Adipocyte (in vitro differentiated cells): ENCODE data around the gene CDRT4.
A peak's percentile ranks its signal among the peaks of the same experiment; 100 is the strongest.

Source experiments
- DNase-seq: peaks from one replicate; pipeline ENCODE4 v3.0.0-alpha.2; 2015; ENCODE audit warnings: low read depth
- H3K27me3 ChIP-seq: replicated peaks from 2 replicates; pipeline ENCODE4 v1.7.0; 2013; ENCODE audit warnings: mild to moderate bottlenecking, low read length, moderate library complexity; ENCODE audit not compliant: control insufficient read depth, insufficient read depth
- H3K36me3 ChIP-seq: 2 replicates; pipeline ENCODE4 v1.7.0; 2013; ENCODE audit warnings: low read length, mild to moderate bottlenecking, moderate library complexity; ENCODE audit not compliant: control insufficient read depth, insufficient read depth, severe bottlenecking
- H3K4me1 ChIP-seq: 2 replicates; pipeline ENCODE4 v1.7.0; 2013; ENCODE audit warnings: mild to moderate bottlenecking, low read length, moderate library complexity; ENCODE audit not compliant: control insufficient read depth, insufficient read depth
- H3K4me3 ChIP-seq: 2 replicates; pipeline ENCODE4 v1.7.0; 2013; ENCODE audit warnings: mild to moderate bottlenecking, low read length, moderate library complexity
- H3K9ac ChIP-seq: 2 replicates; pipeline ENCODE4 v1.7.0; 2013; ENCODE audit warnings: mild to moderate bottlenecking, low read length, moderate library complexity
- H3K9me3 ChIP-seq: 2 replicates; pipeline ENCODE4 v1.7.0; 2013; ENCODE audit warnings: mild to moderate bottlenecking, low read length, moderate library complexity; ENCODE audit not compliant: control insufficient read depth

CDRT4 gene

DNA sequence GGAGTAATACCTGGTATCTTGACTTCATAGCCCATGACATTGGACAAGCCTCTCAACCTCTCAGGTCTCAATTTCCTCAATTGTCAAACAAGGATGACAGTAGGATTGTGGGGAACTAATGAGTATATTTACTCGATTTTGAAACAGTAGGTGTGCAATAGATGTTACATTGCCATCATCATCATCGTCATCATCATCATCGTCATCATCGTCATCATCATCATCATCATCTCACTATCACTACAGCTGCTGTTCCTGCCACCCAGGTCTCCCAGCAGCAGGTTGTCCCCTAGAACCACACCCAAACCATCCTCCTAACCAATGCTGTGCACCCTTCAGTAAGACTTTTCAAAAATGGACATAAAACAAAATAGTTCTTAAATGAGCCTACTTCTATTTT lies 24.8 kb upstream of the CDRT4 start:
- no peak for DNase-seq
- H3K9me3 ChIP-seq, result no peaks in the 10 kb centered on the region
- no peaks in the 10 kb centered on the region for H3K36me3 ChIP-seq
- no peaks in the 10 kb centered on the region for H3K27me3 ChIP-seq
- peaks cover 14% of the 10 kb centered on the region for H3K4me1 ChIP-seq
- H3K4me3 ChIP-seq, result no peak overlapping the region
- H3K9ac ChIP-seq, result no peak overlapping the region

DNA sequence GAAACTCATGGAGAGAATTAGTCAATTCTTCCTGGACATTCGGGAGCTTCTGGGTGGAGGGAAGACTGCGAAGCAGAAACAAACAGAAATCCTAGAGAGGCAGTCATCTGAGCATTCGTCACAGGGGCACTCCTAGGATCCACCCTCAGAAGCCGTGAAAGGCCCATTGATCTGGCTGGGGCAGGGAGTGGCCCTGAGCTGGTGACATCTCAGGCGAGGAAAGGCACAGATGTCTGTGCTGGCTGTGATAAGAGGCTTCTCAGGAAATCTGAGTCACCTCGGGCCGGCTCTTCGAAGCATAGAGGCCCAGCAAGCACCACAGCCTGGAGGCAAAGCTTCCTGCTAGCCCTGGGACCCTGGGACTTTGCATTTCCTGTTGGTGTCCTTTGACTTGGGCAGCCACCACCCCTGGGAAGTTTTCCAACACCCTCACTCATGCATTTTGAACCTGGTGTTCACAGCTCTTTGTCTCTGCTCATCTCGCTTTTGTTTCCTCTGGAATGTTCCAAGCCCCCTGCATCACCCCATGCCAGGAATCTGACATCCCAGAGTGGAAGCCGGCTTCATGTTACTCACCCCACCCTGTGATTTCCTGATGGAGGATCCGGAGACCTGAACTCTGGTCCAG lies 23.3 kb upstream of the CDRT4 start:
- no peaks in the 10 kb centered on the region for H3K27me3 ChIP-seq
- peak overlapping the region; percentile 19 for H3K4me3 ChIP-seq
- H3K36me3 ChIP-seq, result no peaks in the 10 kb centered on the region
- H3K4me1 ChIP-seq, result peaks cover 14% of the 10 kb centered on the region
- H3K9ac ChIP-seq, result peak overlapping the region; percentile 47
- DNase-seq, result peak; percentile 68
- H3K9me3 ChIP-seq, result no peaks in the 10 kb centered on the region

- peaks cover 14% of the 10 kb centered on the region for H3K4me1 ChIP-seq
- no peak overlapping the region for H3K9ac ChIP-seq
- DNase-seq, result no peak
- H3K36me3 ChIP-seq, result no peaks in the 10 kb centered on the region
- no peaks in the 10 kb centered on the region for H3K9me3 ChIP-seq
- H3K4me3 ChIP-seq, result no peak overlapping the region
- H3K27me3 ChIP-seq, result no peaks in the 10 kb centered on the region
These were observed 21.1 kb upstream of the CDRT4 start for GRCh38 chr17:15488557-15488956.

- DNase-seq, result no peak
- Histone ChIP-seq H3K9me3 (no peaks in the 10 kb centered on the region), H3K9ac (no peak overlapping the region), H3K4me1 (peaks cover under 1% of the 10 kb centered on the region), H3K4me3 (no peak overlapping the region), H3K27me3 (no peaks in the 10 kb centered on the region), H3K36me3 (no peaks in the 10 kb centered on the region)
These were observed 17.6 kb upstream of the CDRT4 start for GRCh38 chr17:15485045-15485444.

DNA sequence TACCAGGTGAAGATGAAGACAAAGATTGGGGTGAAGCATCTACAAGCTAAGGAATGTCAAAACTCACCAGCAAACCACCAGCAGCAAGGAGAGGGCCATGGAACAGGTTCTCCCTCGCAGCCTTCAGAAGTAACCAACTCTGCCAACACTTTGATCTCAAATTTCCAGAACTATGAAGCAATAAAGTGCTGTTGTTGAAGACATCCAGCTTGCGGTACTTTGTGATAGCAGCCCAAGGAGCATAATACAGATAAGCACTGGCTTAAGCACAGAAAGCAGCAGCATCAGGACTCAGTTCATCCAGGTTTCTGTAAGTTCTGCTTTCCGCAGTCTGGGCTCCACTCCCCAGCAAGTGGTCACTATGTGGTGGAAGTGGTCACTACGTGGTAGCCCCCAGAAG lies 16.0 kb upstream of the CDRT4 start:
- H3K9ac ChIP-seq, result no peak overlapping the region
- no peaks in the 10 kb centered on the region for H3K36me3 ChIP-seq
- DNase-seq, result no peak

GRCh38 chr17:15482476-15482875 lies 15.1 kb upstream of the CDRT4 start:
- Histone ChIP-seq H3K4me1 (no peaks in the 10 kb centered on the region), H3K27me3 (no peaks in the 10 kb centered on the region), H3K4me3 (no peak overlapping the region), H3K9ac (no peak overlapping the region), H3K36me3 (no peaks in the 10 kb centered on the region), H3K9me3 (no peaks in the 10 kb centered on the region)
- DNase-seq, result no peak

More for the DNA sequence above, 16.0 kb upstream of the CDRT4 start:
- no peaks in the 10 kb centered on the region for H3K27me3 ChIP-seq
- H3K9me3 ChIP-seq, result no peaks in the 10 kb centered on the region
- H3K4me3 ChIP-seq, result no peak overlapping the region
- H3K4me1 ChIP-seq, result no peaks in the 10 kb centered on the region

GRCh38 chr17:15481481-15481880 lies 14.1 kb upstream of the CDRT4 start:
- Histone ChIP-seq H3K27me3 (no peaks in the 10 kb centered on the region), H3K4me1 (peaks cover 7% of the 10 kb centered on the region), H3K9me3 (no peaks in the 10 kb centered on the region), H3K36me3 (no peaks in the 10 kb centered on the region), H3K4me3 (no peak overlapping the region), H3K9ac (no peak overlapping the region)
- DNase-seq, result no peak

- no peaks in the 10 kb centered on the region for H3K36me3 ChIP-seq
- peaks cover 17% of the 10 kb centered on the region for H3K4me1 ChIP-seq
- no peaks in the 10 kb centered on the region for H3K27me3 ChIP-seq
- no peak overlapping the region for H3K9ac ChIP-seq
- DNase-seq, result no peak
- no peaks in the 10 kb centered on the region for H3K9me3 ChIP-seq
- H3K4me3 ChIP-seq, result no peak overlapping the region
These were observed 12.8 kb upstream of the CDRT4 start for GRCh38 chr17:15480204-15480603.

GRCh38 chr17:15479703-15480102 lies 12.3 kb upstream of the CDRT4 start:
- DNase-seq, result no peak
- H3K36me3 ChIP-seq, result no peaks in the 10 kb centered on the region
- no peaks in the 10 kb centered on the region for H3K27me3 ChIP-seq
- no peak overlapping the region for H3K4me3 ChIP-seq
- no peak overlapping the region for H3K9ac ChIP-seq
- peaks cover 19% of the 10 kb centered on the region for H3K4me1 ChIP-seq
- H3K9me3 ChIP-seq, result no peaks in the 10 kb centered on the region

DNA sequence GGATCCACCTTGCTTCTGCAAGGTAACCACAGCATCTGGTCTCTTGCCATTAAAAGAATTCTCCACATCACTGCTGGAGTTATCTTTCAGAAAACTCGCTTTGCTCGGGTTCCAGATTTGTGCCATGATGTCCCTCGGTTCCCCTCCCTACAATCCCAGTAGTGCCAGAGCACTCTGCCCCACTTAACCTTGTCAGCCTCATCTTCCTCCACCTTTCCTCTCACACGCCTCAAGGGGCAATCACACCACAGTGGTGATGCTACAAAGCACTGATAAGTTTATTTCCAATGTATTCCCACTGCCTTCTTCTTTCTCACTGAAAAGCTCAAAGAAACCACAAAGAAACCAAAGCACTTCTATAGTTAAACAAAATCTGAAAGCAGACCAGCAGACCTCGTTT lies 11.4 kb upstream of the CDRT4 start:
- no peak for DNase-seq
- H3K4me3 ChIP-seq, result no peak overlapping the region
- H3K9ac ChIP-seq, result no peak overlapping the region
- no peaks in the 10 kb centered on the region for H3K36me3 ChIP-seq
- H3K9me3 ChIP-seq, result no peaks in the 10 kb centered on the region
- no peaks in the 10 kb centered on the region for H3K27me3 ChIP-seq
- peaks cover 26% of the 10 kb centered on the region for H3K4me1 ChIP-seq

DNA sequence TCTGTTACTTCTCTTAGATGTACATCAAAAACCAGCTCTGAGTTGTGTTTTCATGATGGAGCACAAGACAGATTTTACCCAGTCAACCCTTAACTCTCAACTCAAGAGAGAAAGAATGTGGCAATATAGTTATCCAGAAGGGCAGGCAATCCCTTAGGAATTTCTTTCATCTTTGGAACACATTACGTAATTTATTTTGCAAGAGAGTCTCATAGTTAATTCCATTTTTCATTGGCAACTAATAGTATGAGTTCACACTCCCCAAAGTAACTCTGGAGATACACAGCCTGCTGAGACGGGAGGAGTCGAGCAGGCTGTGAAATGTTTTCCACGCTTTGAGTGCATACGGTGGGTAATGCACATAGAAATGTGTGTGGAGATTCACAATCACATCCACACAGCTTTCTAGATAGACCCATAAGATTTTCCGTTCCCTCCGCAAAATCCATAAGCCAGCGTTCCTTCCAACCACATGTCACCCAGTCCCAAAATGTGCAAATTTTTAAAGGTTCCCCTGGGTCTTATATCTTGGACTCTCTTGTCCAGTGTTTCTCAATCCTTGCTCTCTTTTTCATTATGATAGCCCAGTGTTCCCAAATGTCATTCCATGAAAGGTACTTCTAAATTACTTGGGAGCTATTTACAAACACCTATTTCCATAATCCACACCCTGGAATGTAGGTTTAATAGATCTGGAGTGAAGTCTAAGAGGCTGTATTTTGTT lies 8.4 kb upstream of the CDRT4 start:
- no peaks in the 10 kb centered on the region for H3K27me3 ChIP-seq
- H3K36me3 ChIP-seq, result no peaks in the 10 kb centered on the region
- DNase-seq, result peak; percentile 75

More for the DNA sequence above, 8.4 kb upstream of the CDRT4 start:
- H3K4me3 ChIP-seq, result peak overlapping the region; percentile 67
- no peaks in the 10 kb centered on the region for H3K9me3 ChIP-seq
- peak overlapping the region; percentile 75 for H3K9ac ChIP-seq
- peaks cover 28% of the 10 kb centered on the region for H3K4me1 ChIP-seq
